Mesenchymal stem cell (in vitro differentiated cells and primary cell): ENCODE results near the gene TRAPPC2.

Experiments used
- DNase-seq: peaks from one replicate; pipeline ENCODE4 v3.0.0-alpha.2; 2013
- H2AFZ ChIP-seq: one replicate; pipeline ENCODE4 v1.6.1; 2013; ENCODE audit warnings: low read depth, mild to moderate bottlenecking, control low read depth, inconsistent platforms, low read length, moderate library complexity
- H2AK5ac ChIP-seq: 2 replicates; pipeline ENCODE4 v1.6.1; 2013; ENCODE audit warnings: low read length, moderate library complexity, mild to moderate bottlenecking, inconsistent platforms; ENCODE audit not compliant: severe bottlenecking
- H2BK120ac ChIP-seq: one replicate; pipeline ENCODE4 v1.6.1; 2013; ENCODE audit warnings: low read depth, mild to moderate bottlenecking, inconsistent platforms, low read length, moderate library complexity
- H2BK12ac ChIP-seq, 2 experiments: one replicate each; pipeline ENCODE4 v1.6.1; 2013; ENCODE audit warnings: inconsistent platforms in 2 of 2, low read length in 2 of 2, mild to moderate bottlenecking in 2 of 2, moderate library complexity in 2 of 2, control low read depth in 1 of 2
- H2BK15ac ChIP-seq: one replicate; pipeline ENCODE4 v1.6.1; 2013; ENCODE audit warnings: mild to moderate bottlenecking, low read depth, inconsistent platforms; ENCODE audit not compliant: poor library complexity, severe bottlenecking
- H2BK5ac ChIP-seq: 2 replicates; pipeline ENCODE4 v1.6.1; 2013; ENCODE audit warnings: low read depth, mild to moderate bottlenecking, low read length, control low read depth, inconsistent platforms; ENCODE audit not compliant: poor library complexity, severe bottlenecking
- H3K14ac ChIP-seq, 2 experiments: one replicate each; pipeline ENCODE4 v1.6.1; 2013; ENCODE audit warnings: inconsistent platforms in 2 of 2, low read length in 2 of 2, control low read depth in 1 of 2, mild to moderate bottlenecking in 1 of 2, moderate library complexity in 1 of 2
- H3K18ac ChIP-seq, 2 experiments: one replicate each; pipeline ENCODE4 v1.6.1; 2013; ENCODE audit warnings: inconsistent platforms in 2 of 2, low read length in 2 of 2, control low read depth in 1 of 2, low read depth in 1 of 2, mild to moderate bottlenecking in 1 of 2
- H3K23ac ChIP-seq, 2 experiments: one replicate each; pipeline ENCODE4 v1.6.1; 2013; ENCODE audit warnings: inconsistent platforms in 2 of 2, low read length in 2 of 2, mild to moderate bottlenecking in 2 of 2, moderate library complexity in 2 of 2, control low read depth in 1 of 2
- H3K27ac ChIP-seq: 2 replicates; pipeline ENCODE4 v1.5.1; 2013; ENCODE audit warnings: mild to moderate bottlenecking, moderate library complexity, low read length, control low read depth, inconsistent platforms; ENCODE audit not compliant: poor library complexity, severe bottlenecking
- H3K27me3 ChIP-seq, 2 experiments: 2 replicates each; pipeline versions ENCODE4 v1.6.1 to v1.7.0; 2013; ENCODE audit warnings: low read length in 2 of 2, mild to moderate bottlenecking in 2 of 2, moderate library complexity in 2 of 2, control low read depth in 1 of 2, inconsistent platforms in 1 of 2; ENCODE audit not compliant: control insufficient read depth in 1 of 2, insufficient read depth in 1 of 2
- H3K36me3 ChIP-seq, 2 experiments: 2 replicates each; pipeline versions ENCODE4 v1.6.1 to v1.7.0; 2013; ENCODE audit warnings: low read length in 2 of 2, control low read depth in 1 of 2, inconsistent platforms in 1 of 2, low read depth in 1 of 2, mild to moderate bottlenecking in 1 of 2; ENCODE audit not compliant: insufficient read depth in 2 of 2, control insufficient read depth in 1 of 2
- H3K4ac ChIP-seq, 2 experiments: one replicate each; pipeline ENCODE4 v1.6.1; 2013; ENCODE audit warnings: inconsistent platforms in 2 of 2, low read length in 2 of 2, mild to moderate bottlenecking in 2 of 2, moderate library complexity in 2 of 2, control low read depth in 1 of 2, low read depth in 1 of 2
- H3K4me1 ChIP-seq: 2 replicates; pipeline ENCODE4 v1.6.1; 2013; ENCODE audit warnings: low read depth, low read length, control low read depth; ENCODE audit not compliant: control insufficient read depth, insufficient read depth
- H3K4me2 ChIP-seq: 2 replicates; pipeline ENCODE4 v1.6.1; 2013; ENCODE audit warnings: low read length, mild to moderate bottlenecking, inconsistent platforms; ENCODE audit not compliant: poor library complexity, severe bottlenecking
- H3K4me3 ChIP-seq, 2 experiments: 2 replicates each; pipeline versions ENCODE4 v1.5.1 to v1.7.0; 2013; ENCODE audit warnings: low read length in 2 of 2, mild to moderate bottlenecking in 2 of 2, control low read depth in 1 of 2, low read depth in 1 of 2; ENCODE audit not compliant: insufficient read depth in 1 of 2
- H3K79me1 ChIP-seq: replicated peaks from 2 replicates; pipeline ENCODE4 v1.6.1; 2013; ENCODE audit warnings: mild to moderate bottlenecking, control low read depth, low read length, inconsistent platforms; ENCODE audit not compliant: poor library complexity, severe bottlenecking
- H3K9ac ChIP-seq: 2 replicates; pipeline ENCODE4 v1.7.0; 2013; ENCODE audit warnings: mild to moderate bottlenecking, low read length, moderate library complexity
- H3K9me3 ChIP-seq: 2 replicates; pipeline ENCODE4 v1.7.0; 2013; ENCODE audit warnings: mild to moderate bottlenecking, low read length; ENCODE audit not compliant: control insufficient read depth
- H4K8ac ChIP-seq: one replicate; pipeline ENCODE4 v1.6.1; 2013; ENCODE audit warnings: inconsistent platforms, mild to moderate bottlenecking, low read length, moderate library complexity
- H4K91ac ChIP-seq: one replicate; pipeline ENCODE4 v1.6.1; 2013; ENCODE audit warnings: mild to moderate bottlenecking, low read length, inconsistent platforms
- WGBS: methylation state at CpG from one replicate; pipeline ENCODE4 v1.1.7; 2013; ENCODE audit warnings: mixed read lengths; 5-methylcytosine and 5-hydroxymethylcytosine counted together

Gene TRAPPC2

GRCh38 chrX:13719192-13719856 is 15.1 kb downstream of the TRAPPC2 start:
- peak; percentile 43 for DNase-seq
- no peak overlapping the region for H2BK15ac ChIP-seq
- H3K27me3 ChIP-seq, result no peaks in the 10 kb centered on the region

GRCh38 chrX:13717700-13718472 is 16.5 kb downstream of the TRAPPC2 start:
- peak overlapping the region in 1 of 2 experiments; percentile 41 for H3K4me3 ChIP-seq
- peak overlapping the region; percentile 86 for H3K9ac ChIP-seq
- no peaks in the 10 kb centered on the region for H3K27me3 ChIP-seq
- H2BK12ac ChIP-seq, result no peak overlapping the region
- no peaks in the 10 kb centered on the region for H3K79me1 ChIP-seq
- peaks cover 5% of the 10 kb centered on the region for H3K4me1 ChIP-seq
- peak; percentile 56 for DNase-seq
- H2BK5ac ChIP-seq, result no peak overlapping the region
- no peak overlapping the region for H2AK5ac ChIP-seq
- H3K9me3 ChIP-seq, result no peaks in the 10 kb centered on the region
- no peak overlapping the region for H4K8ac ChIP-seq
- H4K91ac ChIP-seq, result no peak overlapping the region
- no peak overlapping the region for H3K23ac ChIP-seq
- H3K27ac ChIP-seq, result no peak overlapping the region
- H3K4ac ChIP-seq, result no peak overlapping the region
- no peak overlapping the region for H3K4me2 ChIP-seq
- H3K36me3 ChIP-seq, result peaks cover 5 to 30% of the 10 kb centered on the region in 2 experiments
- no peak overlapping the region for H2BK15ac ChIP-seq
- no peak overlapping the region for H2AFZ ChIP-seq
- H3K14ac ChIP-seq, result no peak overlapping the region
- H2BK120ac ChIP-seq, result no peak overlapping the region
- H3K18ac ChIP-seq, result no peak overlapping the region
- WGBS, result 73% methylated on average over 6 of the region's 7 CpGs

More at GRCh38 chrX:13719192-13719856, 15.1 kb downstream of the TRAPPC2 start:
- Histone ChIP-seq H3K4me2 (no peak overlapping the region), H3K4ac (no peak overlapping the region), H3K4me3 (no peak overlapping the region), H3K9ac (peak overlapping the region; percentile 86), H3K79me1 (no peaks in the 10 kb centered on the region), H2BK12ac (no peak overlapping the region), H3K4me1 (peaks cover 5% of the 10 kb centered on the region), H3K18ac (no peak overlapping the region), H4K8ac (no peak overlapping the region), H3K9me3 (no peaks in the 10 kb centered on the region), H3K14ac (no peak overlapping the region), H2AFZ (no peak overlapping the region), H2AK5ac (no peak overlapping the region), H3K27ac (peak overlapping the region; percentile 17), H2BK120ac (no peak overlapping the region), H3K23ac (no peak overlapping the region), H4K91ac (no peak overlapping the region), H3K36me3 (peaks cover 5 to 32% of the 10 kb centered on the region in 2 experiments), H2BK5ac (no peak overlapping the region)
- WGBS, result 83% methylated on average over 3 of the region's 3 CpGs

- H4K8ac ChIP-seq, result no peak overlapping the region
- no peaks in the 10 kb centered on the region for H3K27me3 ChIP-seq
- peaks cover 2% of the 10 kb centered on the region for H3K4me1 ChIP-seq
- H2AFZ ChIP-seq, result no peak overlapping the region
- no peak overlapping the region for H3K18ac ChIP-seq
- no peak overlapping the region for H2BK5ac ChIP-seq
- no peak overlapping the region for H2BK120ac ChIP-seq
- no peak overlapping the region for H3K27ac ChIP-seq
- DNase-seq, result no peak
- H3K9me3 ChIP-seq, result no peaks in the 10 kb centered on the region
- WGBS, result 98% methylated on average over 4 of the region's 6 CpGs
- no peak overlapping the region for H4K91ac ChIP-seq
- no peak overlapping the region for H3K14ac ChIP-seq
- H3K4me2 ChIP-seq, result no peak overlapping the region
- H3K4ac ChIP-seq, result no peak overlapping the region
- H3K9ac ChIP-seq, result no peak overlapping the region
- no peak overlapping the region for H2AK5ac ChIP-seq
- H3K79me1 ChIP-seq, result no peaks in the 10 kb centered on the region
- H3K4me3 ChIP-seq, result no peak overlapping the region
- no peak overlapping the region for H2BK15ac ChIP-seq
- no peak overlapping the region for H3K23ac ChIP-seq
- no peak overlapping the region for H2BK12ac ChIP-seq
- peaks cover 5 to 38% of the 10 kb centered on the region in 2 experiments for H3K36me3 ChIP-seq
These were observed 17.5 kb downstream of the TRAPPC2 start for GRCh38 chrX:13716905-13717304.

- Histone ChIP-seq H3K27me3 (no peaks in the 10 kb centered on the region), H3K23ac (no peak overlapping the region), H2BK5ac (no peak overlapping the region), H2AFZ (no peak overlapping the region), H2AK5ac (no peak overlapping the region), H4K91ac (no peak overlapping the region), H2BK12ac (no peak overlapping the region), H4K8ac (no peak overlapping the region), H2BK15ac (no peak overlapping the region), H3K14ac (no peak overlapping the region), H3K27ac (no peak overlapping the region), H3K18ac (no peak overlapping the region), H2BK120ac (no peak overlapping the region), H3K4me3 (no peak overlapping the region), H3K79me1 (no peaks in the 10 kb centered on the region), H3K4ac (no peak overlapping the region), H3K9ac (no peak overlapping the region), H3K36me3 (peaks cover 9 to 42% of the 10 kb centered on the region in 2 experiments), H3K4me2 (no peak overlapping the region), H3K9me3 (no peaks in the 10 kb centered on the region), H3K4me1 (peaks cover 2% of the 10 kb centered on the region)
- 97% methylated on average over 8 of the region's 9 CpGs for WGBS
- no peak for DNase-seq
These were observed 18.0 kb downstream of the TRAPPC2 start for GRCh38 chrX:13716455-13716854.
